A549 (cell line): ENCODE results near the gene POLA1. TPM values are rescaled to one million over a fixed set of nuclear protein-coding genes. Genes with fewer than 3 reads are reported as not detected.

Experiments used
- ATAC-seq, 2 experiments: fragments of 200-7000 bp in 1 of 2; fragments of >200 bp in 1 of 2; cut with Nextera tagmentation in 1 of 2; cut with Tn5 transposase in 1 of 2; 3 replicates each; pipeline versions ENCODE4 v1.8.0 to v1.9.1; 2018 to 2020; ENCODE audit warnings: mild to moderate bottlenecking in 1 of 2, moderate library complexity in 1 of 2
- CTCF ChIA-PET: fragments of 300-600 bp; sonication (Branson Sonifier 250); formaldehyde crosslinking; extraction: SDS; loops from one replicate; lab custom pipeline; 2021; ENCODE audit warnings: antibody characterized with exemption, inconsistent platforms; lab: Yijun Ruan, JAX
- POLR2A ChIA-PET: fragments of 350-600 bp; formaldehyde crosslinking; extraction: SDS; loops from one replicate; lab custom pipeline; 2021; ENCODE audit warnings: antibody characterized with exemption, inconsistent platforms; lab: Yijun Ruan, JAX
- DNase-seq, 2 experiments: peaks; one replicate each; pipeline versions ENCODE4 v3.0.0 to v3.0.0-alpha.2; 2011 to 2016; ENCODE audit warnings: low read depth in 1 of 2, low spot score in 1 of 2
- FAIRE-seq: peaks from 2 replicates; lab custom pipeline; 2011; peaks lifted over from hg19 to GRCh38; lab: Jason Lieb, UNC
- H3K27ac ChIP-seq, 2 experiments: fragments of >200 bp; sonication (Bioruptor Twin); formaldehyde crosslinking; 3 replicates each; pipeline ENCODE4 v1.5.1; 2016 to 2017
- H3K4me1 ChIP-seq: fragments of >200 bp; sonication (Bioruptor Twin); formaldehyde crosslinking; 3 replicates; pipeline ENCODE4 v1.6.1; 2016
- H3K4me2 ChIP-seq: fragments of >200 bp; sonication (Bioruptor Twin); formaldehyde crosslinking; 3 replicates; pipeline ENCODE4 v1.6.1; 2016
- H3K4me3 ChIP-seq: fragments of >200 bp; sonication (Bioruptor Twin); formaldehyde crosslinking; 3 replicates; pipeline ENCODE4 v1.5.1; 2016
- H3K9me3 ChIP-seq: fragments of >200 bp; sonication (Bioruptor Twin); formaldehyde crosslinking; 3 replicates; pipeline ENCODE4 v1.6.1; 2016
- ATOH8 ChIP-seq: fragments of 250-450 bp; sonication (Bioruptor Pico); IDR thresholded peaks from 2 replicates; pipeline ENCODE4 v1.5.0; 2020; ENCODE audit warnings: low read depth, mild to moderate bottlenecking, moderate library complexity
- BHLHE40 ChIP-seq: IDR thresholded peaks from 2 replicates; pipeline ENCODE4 v1.6.1; 2012; ENCODE audit warnings: low read depth, low read length, inconsistent platforms
- CBX2 ChIP-seq: fragments of 200-600 bp; sonication (generic); IDR thresholded peaks from 2 replicates; pipeline ENCODE4 v1.6.1; 2016; ENCODE audit warnings: low read depth, mild to moderate bottlenecking, borderline replicate concordance
- CEBPB ChIP-seq, 2 experiments: fragments of >200 bp in 1 of 2; sonication (Bioruptor Twin) in 1 of 2; formaldehyde crosslinking in 1 of 2; IDR thresholded peaks; 2 replicates each; pipeline ENCODE4 v1.6.1; 2012 to 2016
- CHD2 ChIP-seq: fragments of 150-350 bp; IDR thresholded peaks from 2 replicates; pipeline ENCODE4 v1.6.1; 2014; ENCODE audit warnings: low read length; ENCODE audit not compliant: partially characterized antibody
- CHD4 ChIP-seq: fragments of 200-600 bp; sonication (generic); IDR thresholded peaks from 2 replicates; pipeline ENCODE4 v1.6.1; 2016; ENCODE audit warnings: antibody characterized with exemption, mild to moderate bottlenecking, borderline replicate concordance
- EHMT2 ChIP-seq: fragments of 200-600 bp; sonication (generic); IDR thresholded peaks from 2 replicates; pipeline ENCODE4 v1.6.1; 2016; ENCODE audit warnings: antibody characterized with exemption, low read depth, mild to moderate bottlenecking, moderate library complexity
- ELK1 ChIP-seq: fragments of 150-350 bp; IDR thresholded peaks from 2 replicates; pipeline ENCODE4 v1.6.1; 2014; ENCODE audit warnings: low read depth, mild to moderate bottlenecking, low read length
- EP300 ChIP-seq, 2 experiments: fragments of >200 bp; sonication (Bioruptor Twin); formaldehyde crosslinking; IDR thresholded peaks; 2 replicates in 1 of 2; 3 replicates in 1 of 2; pipeline ENCODE4 v1.6.1; 2016 to 2017
- ESRRA ChIP-seq: fragments of 150-350 bp; IDR thresholded peaks from 2 replicates; pipeline ENCODE4 v1.6.1; 2014; ENCODE audit warnings: mild to moderate bottlenecking, low read length, borderline replicate concordance
- FOXS1 ChIP-seq: fragments of 250-450 bp; sonication (Bioruptor Pico); IDR thresholded peaks from 2 replicates; pipeline ENCODE4 v1.5.0; 2020; ENCODE audit warnings: mild to moderate bottlenecking, moderate library complexity
- HDAC2 ChIP-seq: fragments of 200-600 bp; sonication (generic); IDR thresholded peaks from 2 replicates; pipeline ENCODE4 v1.6.1; 2016
- HES2 ChIP-seq: fragments of >200 bp; sonication (Bioruptor Twin); formaldehyde crosslinking; IDR thresholded peaks from 2 replicates; pipeline ENCODE4 v1.6.1; 2016
- HOXB5 ChIP-seq: fragments of 250-450 bp; sonication (Bioruptor Pico); IDR thresholded peaks from 2 replicates; pipeline ENCODE4 v1.5.0; 2020; ENCODE audit warnings: mild to moderate bottlenecking, moderate library complexity
- MAFK ChIP-seq: fragments of 450-650 bp; IDR thresholded peaks from 2 replicates; pipeline ENCODE4 v1.6.1; 2014; ENCODE audit not compliant: partially characterized antibody
- MAX ChIP-seq: IDR thresholded peaks from 2 replicates; pipeline ENCODE4 v1.6.1; 2012
- MAZ ChIP-seq: fragments of 150-350 bp; IDR thresholded peaks from 2 replicates; pipeline ENCODE4 v1.6.1; 2014; ENCODE audit warnings: antibody characterized with exemption, low read depth, low read length, borderline replicate concordance
- MYC ChIP-seq: IDR thresholded peaks from 2 replicates; pipeline ENCODE4 v1.6.1; 2012; ENCODE audit warnings: mild to moderate bottlenecking, inconsistent platforms, low read length, improper control_type of control experiment, borderline replicate concordance
- NFE2L2 ChIP-seq: fragments of 150-350 bp; conservative IDR thresholded peaks from 2 replicates; pipeline ENCODE4 v1.6.1; 2014; ENCODE audit warnings: low read length
- POLR2A ChIP-seq: IDR thresholded peaks from 2 replicates; pipeline ENCODE4 v1.6.1; 2012; ENCODE audit warnings: mild to moderate bottlenecking, low read length
- RARB ChIP-seq: fragments of 250-450 bp; sonication (Bioruptor Pico); IDR thresholded peaks from 2 replicates; pipeline ENCODE4 v1.8.0; 2021; ENCODE audit warnings: mild to moderate bottlenecking, moderate library complexity
- SREBF2 ChIP-seq: fragments of 450-650 bp; IDR thresholded peaks from 2 replicates; pipeline ENCODE4 v1.6.1; 2014; ENCODE audit warnings: mild to moderate bottlenecking, moderate library complexity
- TFCP2L1 ChIP-seq: fragments of 250-450 bp; sonication (Bioruptor Pico); IDR thresholded peaks from 2 replicates; pipeline ENCODE4 v1.5.0; 2021; ENCODE audit warnings: mild to moderate bottlenecking
- TP53 ChIP-seq: fragments of 250-450 bp; sonication (Bioruptor Pico); IDR thresholded peaks from 2 replicates; pipeline ENCODE4 v1.5.0; 2021; ENCODE audit warnings: mild to moderate bottlenecking, moderate library complexity
- USF2 ChIP-seq: fragments of 450-650 bp; IDR thresholded peaks from 2 replicates; pipeline ENCODE4 v1.6.1; 2014; ENCODE audit warnings: antibody characterized with exemption
- ZSCAN20 ChIP-seq: fragments of 250-450 bp; sonication (Bioruptor Pico); IDR thresholded peaks from 2 replicates; pipeline ENCODE4 v1.8.0; 2022; ENCODE audit warnings: mild to moderate bottlenecking, moderate library complexity
- WGBS: methylation state at CpG from one replicate; pipeline ENCODE4 v1.1.6; 2017; ENCODE audit errors: missing lambda C conversion rate; 5-methylcytosine and 5-hydroxymethylcytosine counted together
- polyA plus RNA-seq, 4 experiments: library from polyadenylated mRNA; depleted of rRNA in 3 of 4; stranded (reverse); fragments of >200 nt; fragmentation: RNase III in 1 of 4; extraction: RNeasy Plus Mini Kit Qiagen cat#74134 plus additional on column Dnase treatment in 1 of 4; gene quantifications; 2 replicates in 3 of 4; 3 replicates in 1 of 4; pipeline ENCODE4 v1.2.3, GENCODE V29; 2011 to 2017
- TF ChIP-seq, protein P1 (sequence below): fragments of 250-450 bp; sonication (Bioruptor Pico); IDR thresholded peaks from 2 replicates; pipeline ENCODE4 v1.5.0; 2021; ENCODE audit warnings: mild to moderate bottlenecking, moderate library complexity, borderline replicate concordance
- TF ChIP-seq, protein P2 (sequence below): fragments of >200 bp; sonication (Bioruptor Twin); formaldehyde crosslinking; IDR thresholded peaks from 3 replicates; pipeline ENCODE4 v1.5.1; 2016

The POLA1 gene
- polyA plus RNA-seq, 2 of the 4 experiments (the other 2 are of a cell fraction), result 8.8 to 17.5 TPM

DNA sequence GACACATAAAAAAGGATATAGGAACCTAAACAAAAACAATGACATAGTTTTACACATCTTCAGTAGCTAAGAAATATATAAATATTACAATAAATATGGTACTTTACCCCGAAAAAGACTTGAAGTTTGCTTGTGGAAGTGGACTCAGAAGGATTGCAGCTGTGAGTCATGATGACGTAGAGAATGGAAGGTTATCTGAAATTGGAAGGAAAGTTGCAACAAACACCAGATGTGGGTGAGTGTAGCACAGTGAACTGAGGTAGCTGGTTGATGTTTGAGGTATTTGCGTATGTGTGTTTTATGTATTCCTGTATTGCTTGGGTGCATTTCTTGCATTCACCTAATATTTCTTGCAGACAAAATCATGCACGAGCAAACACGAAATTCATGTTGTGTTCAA is 209.1 kb downstream of the POLA1 start:
- POLR2A ChIA-PET, result no interaction called here
- WGBS, result 71% methylated on average over 5 of the region's 5 CpGs
- no peak for DNase-seq

GRCh38 chrX:24918715-24919114 is 225.0 kb downstream of the POLA1 start:
- peaks cover 5% of the 10 kb centered on the region; the same call in 2 of the 3 replicates for H3K4me1 ChIP-seq
- no peak overlapping the region for H3K4me3 ChIP-seq
- ATAC-seq (no peak), FAIRE-seq (no peak), DNase-seq (no peak)
- no peaks in the 10 kb centered on the region for H3K9me3 ChIP-seq
- H3K27ac ChIP-seq, result no peak overlapping the region
- CTCF ChIA-PET, result no interaction called here
- no peak overlapping the region for H3K4me2 ChIP-seq
- 91% methylated on average over 3 of the region's 3 CpGs for WGBS
- POLR2A ChIA-PET, result no interaction called here
- TF ChIP-seq SREBF2 (no peak), CBX2 (no peak), TFCP2L1 (no peak), MAX (no peak), NFE2L2 (no peak), USF2 (no peak), ZSCAN20 (CRISPR knock-in tag) (no peak), HDAC2 (no peak), EP300 (IDR thresholded peaks at IDR 0.05) (no peak), ESRRA (no peak), MYC (no peak), POLR2A (no peak)
- TF ChIP-seq, protein P1, sequence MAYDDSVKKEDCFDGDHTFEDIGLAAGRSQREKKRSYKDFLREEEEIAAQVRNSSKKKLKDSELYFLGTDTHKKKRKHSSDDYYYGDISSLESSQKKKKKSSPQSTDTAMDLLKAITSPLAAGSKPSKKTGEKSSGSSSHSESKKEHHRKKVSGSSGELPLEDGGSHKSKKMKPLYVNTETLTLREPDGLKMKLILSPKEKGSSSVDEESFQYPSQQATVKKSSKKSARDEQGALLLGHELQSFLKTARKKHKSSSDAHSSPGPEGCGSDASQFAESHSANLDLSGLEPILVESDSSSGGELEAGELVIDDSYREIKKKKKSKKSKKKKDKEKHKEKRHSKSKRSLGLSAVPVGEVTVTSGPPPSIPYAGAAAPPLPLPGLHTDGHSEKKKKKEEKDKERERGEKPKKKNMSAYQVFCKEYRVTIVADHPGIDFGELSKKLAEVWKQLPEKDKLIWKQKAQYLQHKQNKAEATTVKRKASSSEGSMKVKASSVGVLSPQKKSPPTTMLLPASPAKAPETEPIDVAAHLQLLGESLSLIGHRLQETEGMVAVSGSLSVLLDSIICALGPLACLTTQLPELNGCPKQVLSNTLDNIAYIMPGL, result no peak
- TF ChIP-seq, protein P2, sequence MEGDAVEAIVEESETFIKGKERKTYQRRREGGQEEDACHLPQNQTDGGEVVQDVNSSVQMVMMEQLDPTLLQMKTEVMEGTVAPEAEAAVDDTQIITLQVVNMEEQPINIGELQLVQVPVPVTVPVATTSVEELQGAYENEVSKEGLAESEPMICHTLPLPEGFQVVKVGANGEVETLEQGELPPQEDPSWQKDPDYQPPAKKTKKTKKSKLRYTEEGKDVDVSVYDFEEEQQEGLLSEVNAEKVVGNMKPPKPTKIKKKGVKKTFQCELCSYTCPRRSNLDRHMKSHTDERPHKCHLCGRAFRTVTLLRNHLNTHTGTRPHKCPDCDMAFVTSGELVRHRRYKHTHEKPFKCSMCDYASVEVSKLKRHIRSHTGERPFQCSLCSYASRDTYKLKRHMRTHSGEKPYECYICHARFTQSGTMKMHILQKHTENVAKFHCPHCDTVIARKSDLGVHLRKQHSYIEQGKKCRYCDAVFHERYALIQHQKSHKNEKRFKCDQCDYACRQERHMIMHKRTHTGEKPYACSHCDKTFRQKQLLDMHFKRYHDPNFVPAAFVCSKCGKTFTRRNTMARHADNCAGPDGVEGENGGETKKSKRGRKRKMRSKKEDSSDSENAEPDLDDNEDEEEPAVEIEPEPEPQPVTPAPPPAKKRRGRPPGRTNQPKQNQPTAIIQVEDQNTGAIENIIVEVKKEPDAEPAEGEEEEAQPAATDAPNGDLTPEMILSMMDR, result no peak

More for the DNA sequence above, 209.1 kb downstream of the POLA1 start:
- ATAC-seq (no peak), FAIRE-seq (no peak)
- Histone ChIP-seq H3K4me1 (0 out of 3 replicates have a peak, but pooled peaks cover 6% of the 10 kb centered on the region), H3K4me2 (no peak overlapping the region), H3K9me3 (no peaks in the 10 kb centered on the region), H3K27ac (no peak overlapping the region), H3K4me3 (no peak overlapping the region)
- TF ChIP-seq TP53 (CRISPR knock-in tag) (no peak), MAZ (no peak), ATOH8 (CRISPR knock-in tag) (no peak), CHD4 (no peak), EP300 (IDR thresholded peaks at IDR 0.05) (no peak), HES2 (no peak), TFCP2L1 (no peak), CEBPB (IDR thresholded peaks at IDR 0.05) (no peak), MAFK (no peak), USF2 (no peak), BHLHE40 (no peak), HOXB5 (no peak), CHD2 (no peak), FOXS1 (CRISPR knock-in tag) (no peak), SREBF2 (no peak), ELK1 (no peak), NFE2L2 (no peak), EHMT2 (no peak), RARB (no peak)
- TF ChIP-seq, protein P1, result no peak
- CTCF ChIA-PET, result no interaction called here
